NCI-H2227 treated with DMSO at 0.1 percent for 48 hours (cell line): ENCODE results near the gene BTBD6.
"Not testable (repeated sequence)": the region's sequence is repeated elsewhere in the genome, so short reads cannot be mapped to it uniquely, and the experiment has no call there.

Experiments
- DNase-seq: peaks from one replicate; lab custom pipeline; 2025; lab: John Stamatoyannopoulos, UW

Gene BTBD6

DNA sequence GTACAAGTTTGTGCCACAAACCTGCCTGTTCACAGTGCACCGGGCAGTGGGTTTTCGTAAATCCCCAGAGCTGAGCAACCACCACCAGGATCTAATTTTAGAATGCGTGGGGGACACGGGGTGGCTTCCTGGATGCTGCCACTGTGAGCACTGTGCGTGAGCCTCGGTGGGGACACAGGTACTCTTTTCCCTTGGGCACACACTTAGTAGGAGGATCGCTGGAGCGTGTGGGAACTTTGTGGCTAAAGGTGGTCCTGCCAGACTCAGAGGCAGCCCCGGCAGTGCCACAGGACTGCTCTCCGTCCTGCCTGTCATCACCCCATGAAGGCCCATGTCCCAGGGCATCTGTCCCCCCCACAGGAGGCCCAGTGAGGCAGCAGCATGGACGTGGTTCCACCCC lies 21.1 kb downstream of the BTBD6 start:
- no peak for DNase-seq

DNA sequence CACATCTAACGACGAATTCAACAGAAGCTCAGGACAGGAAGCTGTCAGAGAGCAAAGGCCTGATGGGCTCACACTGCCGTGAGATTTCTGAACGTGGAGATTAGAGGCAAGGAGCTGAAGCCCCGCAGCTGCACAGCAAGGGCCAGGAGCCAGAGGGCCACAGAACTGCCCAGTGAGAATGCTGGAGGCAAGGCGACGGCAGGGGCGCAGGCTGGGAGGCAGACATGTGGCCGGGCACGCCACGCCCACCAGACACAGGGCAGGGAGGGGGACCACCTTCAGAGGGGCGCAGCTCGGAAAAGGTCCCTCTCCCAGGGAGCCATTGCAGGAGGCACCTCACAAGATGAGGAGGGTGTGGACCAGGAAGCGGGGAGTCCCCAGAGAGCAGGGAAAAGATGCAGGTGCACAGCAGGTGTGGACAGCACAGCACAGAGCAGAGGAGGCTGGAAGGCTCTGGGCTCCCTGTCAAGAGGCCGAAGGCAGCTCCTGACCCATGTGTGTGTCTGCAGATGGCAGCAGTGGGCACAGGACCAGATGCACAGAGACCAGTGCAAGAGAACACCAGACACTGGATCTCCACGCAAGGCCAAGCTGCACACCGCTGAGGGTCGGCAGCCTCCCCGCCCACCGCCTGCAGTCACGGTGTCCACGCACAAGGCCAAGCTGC lies 23.0 kb downstream of the BTBD6 start:
- no peak for DNase-seq

DNA sequence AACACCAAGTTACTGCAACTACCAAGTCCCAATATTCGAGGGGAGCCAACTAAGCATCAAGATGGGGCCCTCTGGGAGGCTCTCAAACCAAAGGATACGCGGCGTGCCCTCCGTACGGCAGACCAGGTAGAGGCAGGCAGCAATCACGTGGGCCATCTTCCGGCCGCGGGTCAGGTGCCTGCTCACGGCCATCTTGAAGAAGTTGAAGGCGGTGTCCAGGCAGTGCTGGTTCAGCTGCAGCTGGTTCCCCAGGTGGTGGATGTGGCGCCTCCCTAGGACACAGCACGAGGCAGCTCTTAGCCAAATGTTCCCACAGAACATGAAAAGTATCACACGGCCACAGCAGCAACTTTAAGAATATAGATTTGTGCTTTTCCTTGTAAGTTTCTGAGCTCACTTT lies 24.3 kb downstream of the BTBD6 start:
- no peak for DNase-seq

GRCh38 chr14:105273062-105273461 lies 24.7 kb downstream of the BTBD6 start:
- DNase-seq = no peak

GRCh38 chr14:105274637-105275036 lies 26.3 kb downstream of the BTBD6 start:
- no peak for DNase-seq

GRCh38 chr14:105275267-105275946 lies 27.1 kb downstream of the BTBD6 start:
- DNase-seq = no peak

GRCh38 chr14:105277448-105277847 lies 29.1 kb downstream of the BTBD6 start:
- not testable (repeated sequence) for DNase-seq

GRCh38 chr14:105279642-105280361 lies 31.5 kb downstream of the BTBD6 start:
- DNase-seq = no peak

DNA sequence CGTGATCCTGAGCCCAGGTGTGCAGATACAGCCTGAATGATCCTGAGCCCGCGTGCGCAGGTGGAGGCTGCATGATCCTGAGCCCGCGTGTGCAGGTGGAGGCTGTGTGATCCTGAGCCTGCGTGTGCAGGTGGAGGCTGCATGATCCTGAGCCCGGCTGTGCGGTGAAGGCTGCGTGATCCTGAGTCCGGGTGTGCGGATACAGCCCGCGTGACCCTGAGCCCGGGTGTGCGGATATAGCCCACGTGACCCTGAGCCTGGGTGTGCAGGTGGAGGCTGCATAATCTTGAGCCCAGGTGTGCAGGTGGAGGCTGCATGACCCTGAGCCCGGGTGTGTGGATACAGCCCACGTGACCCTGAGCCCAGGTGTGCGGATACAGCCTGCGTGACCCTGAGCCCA lies 32.2 kb downstream of the BTBD6 start:
- DNase-seq = no peak

- peak; percentile 54 for DNase-seq
Observed at GRCh38 chr14:105281371-105282097, 33.2 kb downstream of the BTBD6 start.

DNA sequence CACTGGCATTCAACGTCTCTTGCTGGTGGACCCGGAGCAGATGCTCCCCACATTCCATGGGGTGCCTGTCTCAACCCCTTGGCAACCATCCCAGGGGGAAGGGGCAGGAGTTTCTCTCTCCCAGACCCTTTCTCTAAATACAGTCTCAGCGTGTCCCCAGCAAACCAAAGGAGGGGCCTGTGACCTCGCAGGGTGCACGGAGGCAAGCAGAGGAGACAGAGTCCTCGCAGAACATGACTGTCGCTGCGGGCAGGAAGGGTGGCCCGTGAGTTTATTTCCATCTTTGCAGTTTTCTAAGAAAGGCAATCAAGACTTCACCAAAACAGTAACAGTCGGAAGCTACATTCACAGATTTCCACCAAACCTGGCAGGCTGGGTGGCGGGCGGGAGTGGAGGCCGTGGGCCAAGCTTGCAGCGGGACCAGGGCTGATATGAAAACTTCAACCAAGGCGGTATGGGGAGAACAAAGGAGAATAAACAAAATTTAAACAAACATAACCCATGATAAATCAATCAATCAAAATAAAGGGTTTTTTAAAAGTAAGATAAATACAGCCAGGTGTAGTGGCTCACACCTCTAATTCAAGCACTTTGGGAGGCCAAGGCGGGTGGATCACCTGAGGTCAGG lies 33.9 kb downstream of the BTBD6 start:
- DNase-seq = peak; percentile 37

DNA sequence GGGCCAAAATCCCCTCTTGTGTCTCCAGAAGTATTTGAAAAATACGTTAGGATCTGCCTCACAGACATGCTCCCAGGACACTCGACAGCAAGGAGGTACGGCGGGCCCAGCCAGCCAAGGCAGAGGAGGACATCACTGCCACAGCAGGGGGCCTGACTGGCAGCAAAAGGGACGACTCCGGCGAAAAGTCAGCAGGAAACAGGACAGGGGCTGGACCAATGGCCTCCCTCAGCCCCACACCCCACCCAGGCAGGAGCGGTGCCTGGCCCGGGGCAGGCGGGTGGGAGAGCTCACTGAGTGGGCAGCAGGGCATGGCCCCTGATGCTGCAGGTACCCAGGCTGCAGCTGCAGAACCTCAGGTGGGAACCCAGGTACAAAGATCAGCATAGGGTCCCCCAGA lies 34.7 kb downstream of the BTBD6 start:
- DNase-seq = peak; percentile 1

DNA sequence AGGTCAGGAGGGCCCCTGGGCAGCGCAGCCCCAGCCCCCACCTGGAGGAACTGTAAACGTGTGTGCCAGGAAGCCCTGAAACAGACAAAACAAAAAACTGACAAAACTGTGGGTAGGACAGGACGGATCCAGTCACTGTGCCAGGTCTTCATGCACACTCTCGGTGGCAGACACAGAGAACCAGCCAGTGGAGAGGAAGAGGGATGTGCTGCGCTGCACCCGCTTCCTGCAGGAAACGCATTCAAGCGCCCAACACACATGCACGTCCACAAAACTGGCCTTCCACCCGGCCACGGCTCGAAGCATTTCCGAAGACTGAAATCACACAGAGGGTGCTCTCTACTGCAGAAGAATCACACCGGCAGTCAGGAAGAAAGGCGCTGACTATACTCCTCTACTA lies 35.6 kb downstream of the BTBD6 start:
- no peak for DNase-seq

GRCh38 chr14:105285174-105285573 lies 36.8 kb downstream of the BTBD6 start:
- no peak for DNase-seq

DNA sequence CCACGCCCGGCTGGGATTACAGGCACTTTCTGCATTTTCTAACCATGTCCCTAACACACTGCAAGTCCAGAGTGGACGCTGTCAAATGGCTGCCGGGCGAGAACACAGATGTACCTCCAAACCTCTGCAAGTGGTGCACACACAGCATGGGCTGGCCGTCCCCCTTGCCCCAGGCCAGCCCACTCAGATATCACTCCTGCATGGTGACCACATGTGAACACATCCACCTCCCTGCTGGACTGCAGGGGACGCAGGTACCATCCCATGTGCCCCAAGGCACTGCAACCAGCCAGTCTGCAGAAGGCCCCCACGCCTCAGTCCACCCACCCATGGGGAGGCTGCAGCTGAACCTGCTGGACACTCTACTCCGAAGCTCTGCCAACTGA lies 38.4 kb downstream of the BTBD6 start:
- DNase-seq = no peak

DNA sequence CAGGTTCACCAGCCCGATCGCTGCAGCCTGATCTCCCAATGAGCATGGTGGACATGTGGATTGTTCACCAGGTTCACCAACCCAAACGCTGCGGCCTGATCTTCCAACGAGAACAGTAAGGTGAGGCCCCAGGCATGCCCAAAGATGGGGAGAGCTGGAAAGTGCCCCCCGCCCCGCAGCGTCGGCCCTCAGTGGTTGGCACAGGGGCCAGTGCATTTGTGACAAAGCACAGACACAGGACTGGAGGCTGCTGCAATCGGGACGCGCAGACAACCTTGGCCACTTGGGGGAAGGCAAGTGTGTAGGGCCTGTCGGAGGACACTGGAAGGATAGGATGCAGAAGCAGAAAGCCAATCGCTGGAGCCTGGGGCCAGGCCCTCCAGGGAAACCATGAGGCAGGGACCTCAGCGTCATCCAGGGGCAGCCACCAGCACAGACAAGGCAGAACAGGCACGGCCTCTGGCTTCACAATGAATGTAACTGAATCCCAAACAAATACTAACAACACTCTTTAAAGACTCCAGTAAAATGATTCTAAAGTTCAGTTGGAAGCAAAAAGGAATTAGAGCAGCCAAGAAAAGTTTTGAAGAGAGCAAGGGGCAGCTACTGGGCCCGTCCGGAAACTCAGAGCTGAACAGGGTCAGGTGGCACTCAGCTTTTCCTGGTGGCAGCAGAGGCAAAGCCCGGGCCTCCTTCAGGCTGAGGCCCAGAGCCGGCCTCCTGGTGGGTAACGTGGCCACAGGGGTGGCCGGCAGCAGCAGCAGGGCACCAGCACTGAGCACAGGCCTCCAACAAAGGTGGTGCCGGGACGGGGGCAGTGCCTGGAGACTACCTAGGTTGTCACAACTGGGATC lies 39.1 kb downstream of the BTBD6 start:
- no peak for DNase-seq

DNA sequence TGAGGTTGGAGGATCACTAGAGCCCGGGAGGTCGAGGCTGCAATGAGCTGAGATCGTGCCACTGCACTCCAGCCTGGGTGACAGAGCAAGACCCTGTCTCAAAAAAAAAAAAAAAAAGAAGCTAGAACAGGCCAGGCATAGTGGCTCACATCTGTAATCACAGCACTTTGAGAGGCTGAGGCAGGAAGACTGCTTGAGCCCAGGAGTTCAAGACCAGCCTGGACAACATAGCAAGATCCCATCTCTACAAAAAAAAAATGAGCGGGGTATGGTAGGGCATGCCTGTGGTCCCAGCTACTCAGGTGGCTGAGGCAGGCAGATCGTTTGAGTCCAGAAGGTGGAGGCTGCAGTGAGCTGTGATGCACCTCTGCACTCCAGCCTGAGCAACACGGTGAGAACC lies 40.6 kb downstream of the BTBD6 start:
- DNase-seq = not testable (repeated sequence)

GRCh38 chr14:105290621-105291346 lies 42.5 kb downstream of the BTBD6 start:
- DNase-seq = no peak

GRCh38 chr14:105292826-105293711 lies 44.7 kb downstream of the BTBD6 start:
- DNase-seq = no peak
